ENCODE results near the gene KCP.

The KCP gene

DNA sequence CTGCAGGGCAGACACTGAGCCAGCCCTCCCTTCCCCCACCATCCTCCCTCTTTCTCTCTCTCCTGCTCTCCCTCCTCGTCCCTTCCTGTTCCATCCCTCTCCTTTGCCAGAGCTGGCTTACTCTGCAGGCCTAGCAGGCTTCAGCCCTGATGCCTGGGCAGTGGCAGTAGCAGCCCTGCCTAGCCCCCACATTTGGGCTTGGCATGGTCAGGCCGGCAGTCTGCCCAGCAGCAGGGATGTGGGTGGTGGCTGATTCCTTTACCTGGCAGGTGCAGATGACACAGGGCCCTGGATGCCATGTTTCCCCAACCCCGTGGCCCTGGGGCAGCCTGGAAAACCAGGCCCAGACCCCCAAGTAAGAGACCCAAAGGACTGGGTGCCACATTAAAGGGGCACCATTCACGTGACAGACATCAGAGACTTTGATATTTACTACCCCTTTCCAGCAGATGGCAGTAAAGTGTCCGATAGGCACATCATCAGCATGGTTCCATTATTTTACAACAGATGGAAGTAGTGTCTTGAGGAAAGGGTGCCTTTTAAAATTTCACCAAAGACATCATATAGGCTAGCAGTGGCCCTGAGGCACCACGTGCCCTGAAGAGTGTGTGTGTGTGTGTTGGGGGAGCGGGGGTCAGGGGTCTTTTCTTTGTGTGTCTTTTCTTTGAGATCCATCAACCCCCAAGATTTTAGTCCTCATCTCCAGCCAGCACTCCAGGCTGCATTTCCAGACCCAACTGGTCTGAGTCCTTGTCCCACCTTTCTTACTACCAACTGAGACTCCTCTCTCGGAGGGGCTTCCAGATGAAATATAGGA lies 5.9 kb downstream of the KCP start:
- no peak for DNase-seq

DNA sequence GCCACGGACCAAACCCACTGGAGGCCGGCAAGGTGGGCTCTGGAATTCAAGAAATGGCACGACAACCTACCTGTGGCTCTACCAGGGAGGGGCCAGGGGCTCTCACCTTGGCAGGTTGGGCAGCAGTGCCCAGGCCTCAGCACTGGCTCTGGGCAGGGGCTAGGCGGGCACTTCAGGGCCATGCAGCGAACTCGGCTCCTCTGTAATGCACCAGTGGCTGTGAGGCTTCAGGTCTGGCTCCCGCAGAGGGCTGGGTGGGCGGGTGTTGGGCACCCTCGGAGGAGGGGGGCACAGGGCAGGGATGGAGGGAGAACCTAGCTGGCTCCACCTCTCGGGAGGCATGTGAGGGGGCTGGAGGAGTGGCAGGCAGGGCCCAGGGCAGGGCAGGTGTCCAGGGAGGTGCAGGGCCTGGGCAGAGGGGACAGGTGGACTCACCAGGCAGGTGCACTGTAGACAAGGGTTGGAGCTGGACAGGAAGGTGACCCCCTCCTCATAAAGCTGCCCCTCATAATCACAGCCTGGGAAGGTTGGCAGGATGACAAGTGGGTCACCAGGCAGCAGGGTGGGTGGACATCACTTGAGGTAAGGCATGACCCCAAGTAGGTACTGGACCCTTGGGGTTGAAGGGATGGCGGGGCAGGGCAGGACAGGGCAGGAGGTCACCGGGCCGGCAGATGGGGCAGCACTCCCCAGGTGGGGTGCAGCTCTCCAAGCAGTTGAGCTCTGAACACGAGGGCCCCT lies 6.7 kb downstream of the KCP start:
- no peak for DNase-seq

DNA sequence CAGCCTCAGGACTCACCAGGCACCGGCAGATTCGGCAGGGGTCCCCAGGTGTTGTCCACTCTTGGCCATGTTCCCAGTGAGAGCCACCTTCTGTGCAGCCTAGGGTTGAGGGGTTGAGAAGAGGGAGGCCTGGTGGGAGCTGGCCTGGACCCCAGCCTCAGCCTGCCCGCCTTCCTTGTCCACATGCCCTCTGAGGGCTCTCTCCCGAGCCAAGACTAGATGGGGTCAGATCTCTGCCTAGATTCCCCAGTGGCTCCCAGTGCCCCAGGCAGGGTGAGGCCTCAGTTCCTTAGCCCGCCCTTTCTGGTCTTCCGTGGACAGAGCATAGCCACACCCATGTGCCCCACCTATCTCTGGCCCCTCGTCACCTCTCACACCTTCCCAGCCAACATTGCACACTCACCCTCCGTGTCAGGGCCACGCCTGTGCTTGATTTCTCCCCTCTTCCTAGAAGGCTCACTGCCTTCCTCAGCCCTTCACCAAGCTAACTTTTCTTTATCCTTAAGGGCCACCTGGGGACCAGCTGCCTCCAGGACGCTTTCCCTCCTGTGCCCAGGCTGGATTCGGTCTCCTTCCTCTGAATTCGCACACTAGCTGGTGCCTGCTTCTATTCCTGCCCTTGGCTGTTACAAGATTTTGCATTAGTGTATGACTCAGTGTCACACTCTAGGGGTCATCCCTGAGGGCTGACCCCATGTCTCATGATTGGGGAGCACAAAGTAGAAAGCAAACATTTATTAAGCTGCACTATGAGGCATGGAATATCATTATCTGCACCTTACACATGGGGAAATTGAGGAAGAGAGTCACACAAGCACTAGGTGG lies 7.5 kb downstream of the KCP start:
- DNase-seq, result no peak

DNA sequence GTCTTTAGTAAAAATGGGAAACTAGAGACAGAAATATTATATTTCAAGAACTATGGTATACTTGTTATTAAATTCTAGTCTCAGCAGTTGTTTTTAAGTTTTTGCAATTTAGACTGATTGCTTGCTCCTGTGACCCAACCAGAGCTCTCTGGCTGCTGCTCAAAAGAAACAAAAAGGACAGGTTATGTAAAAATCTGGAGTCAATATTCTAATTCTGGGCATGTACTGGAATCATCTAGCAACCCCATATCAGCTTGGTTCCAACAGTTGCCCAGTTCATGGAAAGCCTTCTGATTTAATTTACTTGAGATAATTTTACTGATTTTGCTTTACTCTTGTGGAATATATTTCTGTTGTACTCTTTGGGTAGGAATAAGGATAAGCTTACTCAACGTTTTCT lies 10.3 kb downstream of the KCP start:
- no peak for DNase-seq

DNA sequence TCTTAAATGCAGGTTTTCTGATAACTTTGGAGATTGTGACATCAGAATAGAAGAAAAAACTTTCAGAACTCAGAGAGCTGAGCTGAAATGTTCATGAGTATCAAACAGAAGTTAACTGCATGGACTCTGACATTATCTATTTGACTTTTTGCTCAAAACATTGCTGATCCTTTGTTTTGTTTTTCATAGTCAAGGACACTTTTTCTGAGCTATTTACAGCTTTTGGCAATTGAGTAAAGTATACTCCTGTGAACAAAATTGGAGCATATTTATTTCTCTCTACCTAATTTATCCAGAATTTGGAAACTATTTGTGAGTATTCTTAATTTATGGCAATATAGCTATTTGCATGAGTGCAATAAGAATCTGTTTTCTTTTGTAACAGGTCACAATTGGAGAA lies 11.1 kb downstream of the KCP start:
- no peak for DNase-seq

DNA sequence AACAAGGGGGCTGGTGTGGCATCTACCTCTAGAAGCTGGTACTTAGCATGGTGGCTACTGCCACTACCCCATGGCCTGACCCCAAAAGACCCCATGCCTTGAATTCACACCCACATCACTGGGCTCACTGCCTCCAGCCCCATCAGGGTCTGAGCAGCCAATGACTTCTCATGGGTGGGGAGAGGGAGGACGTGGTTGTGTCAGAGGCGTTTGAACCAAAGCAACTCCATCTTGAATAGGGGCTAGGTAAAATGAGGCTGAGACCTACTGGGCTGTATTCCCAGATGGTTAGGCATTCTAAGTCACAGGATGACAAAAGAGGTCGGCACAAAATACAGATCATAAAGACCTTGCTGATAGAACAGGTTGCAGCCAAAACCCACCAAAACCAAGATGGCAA lies 15.2 kb downstream of the KCP start:
- DNase-seq, result no peak

DNA sequence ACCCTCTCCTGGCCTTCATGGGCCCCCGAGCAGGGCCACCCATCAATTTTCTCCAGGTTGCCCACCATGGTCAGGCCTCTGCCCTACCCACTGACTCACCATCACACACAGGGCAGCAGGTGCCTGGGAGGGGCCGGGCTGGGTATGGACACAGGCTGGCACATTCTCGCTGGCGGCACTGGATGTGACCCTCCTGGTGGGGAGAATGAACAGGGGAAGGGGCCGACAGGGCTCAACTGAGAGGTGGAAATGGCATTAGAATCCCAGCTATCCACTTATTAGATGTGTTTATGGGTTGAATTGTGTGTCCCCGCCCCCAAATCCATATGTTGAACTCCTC lies 16.4 kb downstream of the KCP start:
- no peak for DNase-seq

DNA sequence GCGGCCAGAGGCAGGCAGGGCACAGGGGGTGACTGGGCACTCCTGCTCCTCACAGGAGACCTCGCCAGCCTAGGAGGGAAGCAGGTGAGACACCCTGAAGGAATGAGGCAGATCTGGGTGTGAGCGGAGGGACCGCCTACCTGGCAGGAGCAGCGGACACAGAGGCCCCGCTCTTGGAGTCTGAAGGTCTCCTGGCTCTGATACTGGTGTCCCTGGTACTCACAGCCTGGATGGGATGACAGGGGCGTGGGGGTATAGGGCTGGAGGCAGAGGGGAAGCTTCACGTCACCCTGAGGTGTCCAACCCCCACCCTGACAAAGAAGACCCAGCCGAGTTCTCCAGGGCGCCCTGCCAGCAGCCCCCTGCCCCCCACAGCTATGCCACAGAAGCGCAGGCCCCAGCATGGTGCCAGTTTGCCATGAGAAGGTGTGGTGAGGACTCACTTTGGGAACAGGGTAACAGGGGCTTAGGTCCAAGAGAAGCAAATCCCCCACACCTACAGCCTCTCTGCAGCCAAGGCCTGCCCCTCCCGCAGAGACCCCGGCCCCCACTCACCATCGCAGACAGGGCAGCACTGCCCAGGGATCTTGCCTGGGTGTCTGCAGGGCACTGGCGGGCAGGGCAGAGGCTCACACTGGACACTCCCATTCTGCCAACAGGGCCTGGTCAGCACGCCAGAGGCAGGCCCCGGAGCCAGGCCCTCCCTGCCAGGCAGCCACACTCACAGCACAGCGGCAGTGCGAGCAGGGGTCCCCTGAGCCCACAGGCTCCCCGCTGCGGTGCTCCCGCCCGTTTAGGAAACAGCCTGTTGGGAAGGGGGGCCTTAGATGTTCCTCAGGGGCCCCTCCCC lies 17.0 kb downstream of the KCP start:
- DNase-seq, result no peak

DNA sequence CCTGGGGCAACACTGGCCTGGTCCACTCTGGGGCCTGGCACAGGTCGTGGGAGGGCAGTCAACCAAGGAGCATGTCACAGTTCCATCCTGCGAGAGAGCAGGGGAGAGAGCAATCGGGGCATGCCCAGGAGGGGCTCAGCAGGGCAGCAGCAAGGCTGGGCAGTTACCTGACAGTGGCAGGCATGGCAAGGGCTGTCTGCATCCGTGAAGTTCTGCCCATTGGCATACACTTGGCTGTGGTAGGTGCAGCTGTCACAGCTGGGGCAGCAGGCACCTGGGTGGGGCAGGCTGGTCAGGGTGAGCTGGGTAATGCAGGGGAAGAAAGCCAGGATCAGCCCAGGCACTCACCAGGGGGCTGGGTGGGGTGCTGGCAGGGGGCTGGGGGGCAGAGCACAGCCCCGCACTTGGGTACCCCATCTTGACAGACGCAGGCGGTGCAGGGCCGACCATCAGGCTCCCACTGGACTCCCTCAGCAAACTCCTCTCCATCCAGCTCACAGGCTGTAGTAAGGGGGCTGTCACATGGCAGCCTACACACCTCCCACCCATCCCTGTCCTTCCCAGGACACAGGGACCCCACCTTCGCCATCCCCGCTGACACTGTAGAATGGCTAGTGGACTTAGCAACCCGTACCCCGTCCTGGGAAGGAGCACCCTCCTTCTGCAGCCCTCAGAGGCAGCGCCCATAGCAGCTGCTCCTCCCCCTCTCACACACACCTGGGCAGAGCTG lies 17.8 kb downstream of the KCP start:
- DNase-seq, result no peak

DNA sequence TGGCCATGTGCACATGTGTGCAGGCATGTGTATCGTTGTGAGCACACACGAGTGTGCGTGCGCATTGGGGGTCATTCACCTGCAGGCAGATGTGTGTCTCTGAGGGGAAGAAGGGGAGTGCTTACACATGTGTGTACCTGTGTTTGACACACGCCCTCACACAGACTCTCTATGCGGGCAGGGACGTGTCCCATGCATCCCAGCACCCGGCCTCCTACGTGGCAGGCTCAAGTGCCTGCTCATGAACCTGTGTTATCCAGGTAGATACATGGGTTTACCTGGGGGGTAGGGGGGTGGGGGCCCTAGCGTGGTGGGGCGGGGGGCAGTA lies 18.6 kb downstream of the KCP start:
- no peak for DNase-seq

DNA sequence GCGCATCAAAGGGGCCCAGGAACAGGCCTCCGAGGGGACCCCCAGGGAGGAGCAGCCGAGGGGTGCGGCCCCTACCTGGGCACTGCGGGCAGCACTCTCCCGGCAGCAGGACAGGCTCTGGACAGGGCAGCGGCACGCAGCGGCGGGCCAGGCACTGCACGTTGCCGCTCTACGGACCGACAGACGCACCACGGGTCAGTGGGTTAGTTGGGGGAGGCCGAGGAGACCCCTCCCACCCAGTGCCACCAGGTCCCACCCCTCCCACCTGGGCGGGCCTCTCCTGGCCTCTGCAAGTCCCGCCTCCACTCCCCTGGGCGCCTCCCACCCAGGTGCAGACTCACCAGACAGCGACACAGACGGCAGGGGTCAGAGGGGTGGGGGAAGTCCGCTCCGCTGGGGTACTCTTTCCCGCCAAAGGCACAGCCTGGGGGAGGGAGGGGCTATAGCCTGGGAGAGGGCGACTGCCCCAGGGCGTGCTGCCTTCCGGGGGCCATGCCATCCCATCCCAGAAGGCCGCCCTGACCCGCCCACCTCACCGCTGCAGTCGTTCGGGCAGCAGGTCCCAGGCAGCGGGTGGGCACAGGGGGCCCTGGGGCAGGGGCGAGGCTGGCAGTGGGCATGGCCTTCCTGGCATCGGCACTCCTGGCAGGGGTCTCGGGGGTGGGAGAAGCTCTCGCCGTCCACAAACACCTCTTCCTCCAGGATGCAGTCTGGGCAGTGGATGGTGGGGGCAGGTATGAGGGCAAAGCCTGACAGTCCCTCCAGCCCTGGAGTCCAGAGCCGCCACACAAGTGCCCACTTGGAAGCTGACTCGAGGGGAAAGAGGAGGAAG lies 19.2 kb downstream of the KCP start:
- DNase-seq, result no peak

DNA sequence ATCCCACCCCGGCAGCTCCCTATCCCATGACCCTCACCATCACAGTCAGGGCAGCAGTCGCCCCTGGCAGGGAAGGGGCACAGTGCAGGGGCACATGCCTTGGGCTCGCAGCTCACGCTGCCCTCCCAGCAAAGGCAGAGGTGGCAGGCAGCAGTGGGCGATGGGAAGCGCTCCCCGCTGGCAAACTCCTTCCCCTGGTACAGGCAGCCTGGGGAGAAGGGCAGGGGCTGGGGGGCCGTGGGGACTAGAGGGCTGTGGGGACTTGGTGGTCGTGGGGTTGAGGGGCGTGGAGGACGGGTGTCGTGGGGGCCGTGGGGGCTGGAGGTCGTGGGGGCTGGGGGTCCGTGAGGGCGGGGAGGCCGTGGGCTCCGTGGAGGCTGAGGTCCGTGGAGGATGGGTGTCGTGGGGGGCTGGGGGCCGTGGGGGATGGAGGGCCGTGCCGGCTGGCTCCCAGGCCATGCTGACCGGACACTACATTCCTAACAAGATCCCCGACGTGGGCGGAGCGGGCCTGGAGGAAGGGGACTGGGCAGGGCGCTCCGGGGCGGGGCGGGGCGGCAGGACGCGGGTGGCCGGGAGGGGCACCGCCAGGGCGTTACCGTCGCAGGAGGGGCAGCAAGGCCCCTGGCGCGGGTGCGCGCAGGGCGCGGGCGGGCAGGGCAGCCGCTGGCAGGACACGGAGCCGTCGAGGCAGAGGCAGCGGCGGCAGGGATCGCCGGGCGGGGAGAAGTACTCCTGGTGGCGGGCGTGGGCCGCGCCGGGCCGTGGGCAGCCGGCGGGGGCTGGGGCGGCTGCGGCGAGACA lies 20.0 kb downstream of the KCP start:
- DNase-seq, result no peak

DNA sequence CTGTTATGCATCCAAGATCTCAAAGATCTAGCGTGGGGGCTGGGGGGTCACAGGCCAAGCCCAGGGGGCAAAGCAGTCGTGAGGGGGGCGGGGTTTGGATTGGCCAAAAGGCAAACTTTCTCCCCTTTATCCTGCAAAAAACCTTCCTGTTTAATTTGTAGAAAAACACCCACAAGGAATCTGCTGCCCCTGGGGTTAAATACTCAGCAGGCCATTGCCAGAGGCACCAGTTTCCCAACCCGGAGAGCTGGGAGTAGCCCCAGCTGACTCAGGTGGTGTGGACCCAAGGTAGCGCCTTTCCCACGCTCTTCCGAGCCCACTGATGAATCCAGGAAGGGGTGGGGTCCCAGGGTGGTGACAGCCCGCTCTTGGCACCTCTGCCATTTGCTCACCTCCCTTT lies 21.4 kb downstream of the KCP start:
- DNase-seq, result no peak

DNA sequence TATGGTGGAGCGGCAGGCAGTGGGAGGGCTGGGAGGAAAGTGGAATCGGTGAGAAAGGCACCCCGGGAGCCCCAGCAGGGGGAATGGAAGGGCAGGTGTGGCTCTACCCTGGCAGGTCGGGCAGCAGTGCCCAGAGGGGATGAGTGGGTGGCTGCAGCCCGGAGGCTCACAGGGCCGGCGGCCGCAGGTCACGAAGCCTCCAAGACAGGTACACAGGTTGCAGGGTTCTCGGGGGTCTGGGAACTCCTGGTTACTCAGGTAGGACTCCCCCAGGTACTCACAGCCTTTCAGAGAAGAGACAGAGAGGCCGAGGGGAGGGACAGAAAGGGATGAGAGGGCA lies 21.8 kb downstream of the KCP start:
- no peak for DNase-seq

DNA sequence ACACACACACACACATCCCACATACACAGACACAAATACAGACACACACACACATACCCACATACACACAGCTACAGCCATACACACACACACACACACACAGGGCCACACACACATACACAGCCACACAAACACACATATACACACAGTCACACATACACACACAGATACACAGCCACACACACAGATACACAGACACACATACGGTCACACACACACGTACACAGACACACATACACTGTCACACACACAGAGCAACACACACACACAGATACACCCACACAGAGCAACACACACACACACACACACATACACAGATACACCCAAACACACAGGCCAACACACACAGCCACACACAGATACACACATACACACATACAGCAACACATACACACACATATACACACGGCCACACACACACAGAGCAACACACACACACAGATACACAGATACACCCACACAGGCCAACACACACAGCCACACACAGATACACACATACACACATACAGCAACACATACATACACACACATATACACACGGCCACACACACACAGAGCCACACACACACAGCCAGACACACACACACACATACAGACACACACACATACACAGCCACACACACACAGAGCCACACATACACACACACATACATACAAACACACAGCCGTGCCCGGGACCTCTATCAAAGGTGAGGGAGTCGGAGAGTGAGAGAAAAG lies 22.3 kb downstream of the KCP start:
- no peak for DNase-seq

DNA sequence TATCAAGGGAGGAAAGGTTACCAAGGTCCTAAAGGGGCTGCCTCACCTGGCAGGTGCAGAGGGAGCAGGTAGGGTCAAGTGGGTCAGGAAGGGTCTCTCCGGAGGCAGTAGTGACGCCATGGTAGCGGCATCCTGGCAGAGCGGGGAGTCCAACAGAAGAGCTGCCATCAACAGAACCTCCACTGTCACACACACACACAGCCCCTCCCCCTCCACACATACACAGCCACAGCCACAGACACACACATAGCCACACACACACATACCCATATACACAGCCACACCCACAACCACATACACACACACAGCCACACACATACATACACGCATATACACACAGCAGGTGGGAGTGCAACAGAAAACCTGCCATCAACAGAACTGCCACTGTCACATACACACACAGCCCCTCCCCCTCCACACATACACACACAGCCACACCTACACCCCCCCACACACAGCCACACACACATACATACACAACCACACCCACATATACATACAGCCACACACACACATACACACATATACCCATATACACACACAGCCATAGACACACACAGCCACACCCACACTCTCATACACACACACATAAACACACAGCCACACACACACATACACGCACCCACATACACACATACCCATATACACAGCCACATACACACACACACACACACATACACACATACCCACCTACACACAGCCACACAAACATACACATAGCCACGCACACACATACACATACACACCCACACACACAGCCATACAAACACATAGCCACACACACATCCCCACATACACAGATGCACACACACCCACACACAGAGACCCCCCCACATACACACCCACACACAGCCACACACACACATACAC lies 23.1 kb downstream of the KCP start:
- DNase-seq, result no peak

DNA sequence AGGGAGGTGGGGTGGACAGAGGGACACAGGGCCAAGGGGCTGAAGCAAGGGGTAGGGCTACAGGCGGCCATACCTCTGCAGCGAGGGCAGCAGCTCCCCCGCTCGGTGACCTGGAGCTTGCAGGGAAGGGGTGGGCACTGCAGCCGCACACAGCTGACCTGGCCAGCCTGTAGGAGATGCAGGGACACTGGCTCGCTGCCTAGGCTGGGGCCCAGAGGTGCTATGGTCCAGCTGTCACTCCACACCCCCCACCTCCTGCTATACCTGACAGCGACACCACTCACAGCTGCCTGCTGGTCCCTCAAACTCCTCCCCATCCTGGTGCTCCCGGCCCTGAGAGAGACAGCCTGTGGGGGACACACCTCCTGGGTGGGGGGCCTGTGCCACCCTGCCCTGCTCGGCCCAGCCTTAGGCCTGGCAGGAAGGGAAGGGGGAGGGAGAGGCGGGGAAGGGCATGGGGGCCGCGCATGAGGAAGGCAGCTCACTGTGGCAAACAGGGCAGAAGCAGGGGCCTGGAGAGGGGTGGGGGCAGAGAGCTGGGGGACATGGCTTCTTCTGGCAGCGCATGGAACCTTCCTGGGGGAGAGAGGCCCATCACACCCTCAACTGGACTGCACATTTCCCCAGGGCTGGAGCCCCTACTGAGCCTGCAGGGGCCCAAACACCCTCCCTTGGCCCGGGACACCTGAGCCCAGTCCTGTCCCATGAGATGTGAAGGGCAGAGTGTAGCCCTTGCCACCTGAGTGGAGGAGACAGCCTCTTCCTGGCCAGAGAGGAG lies 23.9 kb downstream of the KCP start:
- DNase-seq, result no peak

Data from activated CD4-positive, alpha-beta T cell treated with anti-CD3 and anti-CD28 coated beads, Interleukin-2, amount 50 U/mL, for 4 hours (primary cell).